Measurements from ENCODE around the gene TFCP2.

TFCP2 gene

GRCh38 chr12:51209259-51209658, 36.3 kb upstream of the TFCP2 start:
- Histone ChIP-seq H3K4me2 (ENCODE audit: low read depth, low read length) (no peak overlapping the region), H3K36me3 (replicated peaks; ENCODE audit: insufficient read depth, low read length) (no peaks in the 10 kb centered on the region), H4K20me1 (ENCODE audit: insufficient read depth, low read length) (no peaks in the 10 kb centered on the region), H3K4me3 (ENCODE audit: low read length) (no peak overlapping the region), H3K27me3 (replicated peaks; ENCODE audit: insufficient read depth, low read length) (no peaks in the 10 kb centered on the region), H3F3A (ENCODE audit: insufficient read depth, low read length) (no peaks in the 10 kb centered on the region), H3K9me2 (replicated peaks; ENCODE audit: insufficient read depth, low read length) (no peaks in the 10 kb centered on the region), H2AFZ (ENCODE audit: low read length) (no peak overlapping the region), H3K9ac (ENCODE audit: low read length) (no peak overlapping the region), H3K4me1 (ENCODE audit: low read length) (no peaks in the 10 kb centered on the region), H3K27ac (ENCODE audit: low read length) (no peak overlapping the region), H3K79me2 (ENCODE audit: low read length) (no peaks in the 10 kb centered on the region), H3K9me3 (replicated peaks; ENCODE audit: insufficient read depth, low read length) (no peaks in the 10 kb centered on the region)
- DNase-seq: no peak
- TF ChIP-seq EZH2phosphoT487 (IDR thresholded peaks at IDR 0.05; ENCODE audit: low read length): no peak
- TF ChIP-seq, protein P1, sequence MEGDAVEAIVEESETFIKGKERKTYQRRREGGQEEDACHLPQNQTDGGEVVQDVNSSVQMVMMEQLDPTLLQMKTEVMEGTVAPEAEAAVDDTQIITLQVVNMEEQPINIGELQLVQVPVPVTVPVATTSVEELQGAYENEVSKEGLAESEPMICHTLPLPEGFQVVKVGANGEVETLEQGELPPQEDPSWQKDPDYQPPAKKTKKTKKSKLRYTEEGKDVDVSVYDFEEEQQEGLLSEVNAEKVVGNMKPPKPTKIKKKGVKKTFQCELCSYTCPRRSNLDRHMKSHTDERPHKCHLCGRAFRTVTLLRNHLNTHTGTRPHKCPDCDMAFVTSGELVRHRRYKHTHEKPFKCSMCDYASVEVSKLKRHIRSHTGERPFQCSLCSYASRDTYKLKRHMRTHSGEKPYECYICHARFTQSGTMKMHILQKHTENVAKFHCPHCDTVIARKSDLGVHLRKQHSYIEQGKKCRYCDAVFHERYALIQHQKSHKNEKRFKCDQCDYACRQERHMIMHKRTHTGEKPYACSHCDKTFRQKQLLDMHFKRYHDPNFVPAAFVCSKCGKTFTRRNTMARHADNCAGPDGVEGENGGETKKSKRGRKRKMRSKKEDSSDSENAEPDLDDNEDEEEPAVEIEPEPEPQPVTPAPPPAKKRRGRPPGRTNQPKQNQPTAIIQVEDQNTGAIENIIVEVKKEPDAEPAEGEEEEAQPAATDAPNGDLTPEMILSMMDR (IDR thresholded peaks at IDR 0.05; ENCODE audit: low read length): no peak
- TF ChIP-seq EZH2 (optimal IDR thresholded peaks at IDR 0.05; ENCODE audit: low read depth, low read length): no peak

- no peaks in the 10 kb centered on the region for H3F3A ChIP-seq (ENCODE audit: insufficient read depth, low read length)
- H4K20me1 ChIP-seq (ENCODE audit: insufficient read depth, low read length): no peaks in the 10 kb centered on the region
- no peak overlapping the region for H3K9ac ChIP-seq (ENCODE audit: low read length)
- DNase-seq: no peak
- H3K36me3 ChIP-seq (replicated peaks; ENCODE audit: insufficient read depth, low read length): no peaks in the 10 kb centered on the region
- no peak overlapping the region for H3K4me3 ChIP-seq (ENCODE audit: low read length)
- H3K79me2 ChIP-seq (ENCODE audit: low read length): no peaks in the 10 kb centered on the region
- H3K9me3 ChIP-seq (replicated peaks; ENCODE audit: insufficient read depth, low read length): no peaks in the 10 kb centered on the region
- no peaks in the 10 kb centered on the region for H3K27me3 ChIP-seq (replicated peaks; ENCODE audit: insufficient read depth, low read length)
- H3K9me2 ChIP-seq (replicated peaks; ENCODE audit: insufficient read depth, low read length): no peaks in the 10 kb centered on the region
- H3K4me1 ChIP-seq (ENCODE audit: low read length): no peaks in the 10 kb centered on the region
- no peak overlapping the region for H3K27ac ChIP-seq (ENCODE audit: low read length)
- H3K4me2 ChIP-seq (ENCODE audit: low read depth, low read length): no peak overlapping the region
- TF ChIP-seq EZH2phosphoT487 (IDR thresholded peaks at IDR 0.05; ENCODE audit: low read length): no peak
- TF ChIP-seq EZH2 (optimal IDR thresholded peaks at IDR 0.05; ENCODE audit: low read depth, low read length): no peak
- TF ChIP-seq, protein P1 (IDR thresholded peaks at IDR 0.05; ENCODE audit: low read length): no peak
- H2AFZ ChIP-seq (ENCODE audit: low read length): no peak overlapping the region
Observed at GRCh38 chr12:51208016-51208660, 35.2 kb upstream of the TFCP2 start.

- Histone ChIP-seq H3K27ac (ENCODE audit: low read length) (no peak overlapping the region), H3K79me2 (ENCODE audit: low read length) (no peaks in the 10 kb centered on the region), H3K4me3 (ENCODE audit: low read length) (no peak overlapping the region), H3F3A (ENCODE audit: insufficient read depth, low read length) (no peaks in the 10 kb centered on the region), H4K20me1 (ENCODE audit: insufficient read depth, low read length) (no peaks in the 10 kb centered on the region), H3K9ac (ENCODE audit: low read length) (no peak overlapping the region), H2AFZ (ENCODE audit: low read length) (no peak overlapping the region), H3K9me3 (replicated peaks; ENCODE audit: insufficient read depth, low read length) (no peaks in the 10 kb centered on the region), H3K4me2 (ENCODE audit: low read depth, low read length) (no peak overlapping the region), H3K9me2 (replicated peaks; ENCODE audit: insufficient read depth, low read length) (no peaks in the 10 kb centered on the region), H3K4me1 (ENCODE audit: low read length) (no peaks in the 10 kb centered on the region), H3K36me3 (replicated peaks; ENCODE audit: insufficient read depth, low read length) (no peaks in the 10 kb centered on the region), H3K27me3 (replicated peaks; ENCODE audit: insufficient read depth, low read length) (no peaks in the 10 kb centered on the region)
- TF ChIP-seq, protein P1 (IDR thresholded peaks at IDR 0.05; ENCODE audit: low read length): no peak
- TF ChIP-seq EZH2phosphoT487 (IDR thresholded peaks at IDR 0.05; ENCODE audit: low read length): no peak
- TF ChIP-seq EZH2 (optimal IDR thresholded peaks at IDR 0.05; ENCODE audit: low read depth, low read length): no peak
- no peak for DNase-seq
Observed at GRCh38 chr12:51205350-51205749, 32.4 kb upstream of the TFCP2 start.

All from MM.1S (cell line).